ENCODE measurements around the gene DPEP1. TPM values are rescaled to one million over a fixed set of nuclear protein-coding genes. Genes with fewer than 3 reads are reported as not detected.

Gene DPEP1
- polyA plus RNA-seq, 1 donor (not counting 4 experiments of a cell fraction or from before 2014, with no cell fraction given) = 0.13 TPM

GRCh38 chr16:89613954-89614459 lies 565 bp downstream of the DPEP1 start:
- H3K79me2 ChIP-seq (ENCODE audit: control insufficient read depth, insufficient read depth, low read length) = no peaks in the 10 kb centered on the region
- no peak overlapping the region for H2AFZ ChIP-seq (ENCODE audit: control insufficient read depth, low read length)
- dilution Hi-C loops (cut with MboI; ENCODE audit: extremely low pct_ligation_motif_present, low sequenced_read_pairs) = no loop called here
- H3K27ac ChIP-seq (ENCODE audit: control insufficient read depth, insufficient read depth, low read length) = no peak overlapping the region
- no peaks in the 10 kb centered on the region for H3K9me3 ChIP-seq (ENCODE audit: control insufficient read depth, low read depth, low read length)
- no peak for DNase-seq (ENCODE audit: low read depth, low spot score)
- H3K9ac ChIP-seq (ENCODE audit: control insufficient read depth, extremely low read depth, insufficient read depth, low read length) = no peak overlapping the region
- no peaks in the 10 kb centered on the region for H3K36me3 ChIP-seq (ENCODE audit: control insufficient read depth in 2 of 2, extremely low read depth in 1 of 2, insufficient read depth in 2 of 2, low read length in 2 of 2)
- TF ChIP-seq, protein P1, sequence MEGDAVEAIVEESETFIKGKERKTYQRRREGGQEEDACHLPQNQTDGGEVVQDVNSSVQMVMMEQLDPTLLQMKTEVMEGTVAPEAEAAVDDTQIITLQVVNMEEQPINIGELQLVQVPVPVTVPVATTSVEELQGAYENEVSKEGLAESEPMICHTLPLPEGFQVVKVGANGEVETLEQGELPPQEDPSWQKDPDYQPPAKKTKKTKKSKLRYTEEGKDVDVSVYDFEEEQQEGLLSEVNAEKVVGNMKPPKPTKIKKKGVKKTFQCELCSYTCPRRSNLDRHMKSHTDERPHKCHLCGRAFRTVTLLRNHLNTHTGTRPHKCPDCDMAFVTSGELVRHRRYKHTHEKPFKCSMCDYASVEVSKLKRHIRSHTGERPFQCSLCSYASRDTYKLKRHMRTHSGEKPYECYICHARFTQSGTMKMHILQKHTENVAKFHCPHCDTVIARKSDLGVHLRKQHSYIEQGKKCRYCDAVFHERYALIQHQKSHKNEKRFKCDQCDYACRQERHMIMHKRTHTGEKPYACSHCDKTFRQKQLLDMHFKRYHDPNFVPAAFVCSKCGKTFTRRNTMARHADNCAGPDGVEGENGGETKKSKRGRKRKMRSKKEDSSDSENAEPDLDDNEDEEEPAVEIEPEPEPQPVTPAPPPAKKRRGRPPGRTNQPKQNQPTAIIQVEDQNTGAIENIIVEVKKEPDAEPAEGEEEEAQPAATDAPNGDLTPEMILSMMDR (optimal IDR thresholded peaks at IDR 0.05 in 1 of 3, IDR thresholded peaks at IDR 0.05 in 1 of 3, conservative IDR thresholded peaks at IDR 0.05 in 1 of 3; ENCODE audit: extremely low read depth in 1 of 3, insufficient read depth in 2 of 3, low read length in 3 of 3) = no peak
- no peak for TF ChIP-seq EZH2 (IDR thresholded peaks at IDR 0.05; ENCODE audit: low read length)
- H4K20me1 ChIP-seq (ENCODE audit: control insufficient read depth, extremely low read depth, insufficient read depth, low read length) = no peaks in the 10 kb centered on the region
- H3K27me3 ChIP-seq (ENCODE audit: control insufficient read depth, extremely low read depth, insufficient read depth, low read length) = peaks cover 5% of the 10 kb centered on the region
- no peak for FAIRE-seq
- no peak overlapping the region for H3K4me2 ChIP-seq (ENCODE audit: control insufficient read depth, extremely low read depth, insufficient read depth, low read depth, low read length)
- no peaks in the 10 kb centered on the region for H3K9me1 ChIP-seq (ENCODE audit: control insufficient read depth, extremely low read depth, insufficient read depth, low read length)
- H3K4me3 ChIP-seq (ENCODE audit: control insufficient read depth in 2 of 3, extremely low read depth in 1 of 3, insufficient read depth in 2 of 3, low read depth in 1 of 3, low read length in 3 of 3) = no peak overlapping the region
- peaks cover 6% of the 10 kb centered on the region for H3K4me1 ChIP-seq (ENCODE audit: control insufficient read depth, extremely low read depth, insufficient read depth, low read length)

DNA sequence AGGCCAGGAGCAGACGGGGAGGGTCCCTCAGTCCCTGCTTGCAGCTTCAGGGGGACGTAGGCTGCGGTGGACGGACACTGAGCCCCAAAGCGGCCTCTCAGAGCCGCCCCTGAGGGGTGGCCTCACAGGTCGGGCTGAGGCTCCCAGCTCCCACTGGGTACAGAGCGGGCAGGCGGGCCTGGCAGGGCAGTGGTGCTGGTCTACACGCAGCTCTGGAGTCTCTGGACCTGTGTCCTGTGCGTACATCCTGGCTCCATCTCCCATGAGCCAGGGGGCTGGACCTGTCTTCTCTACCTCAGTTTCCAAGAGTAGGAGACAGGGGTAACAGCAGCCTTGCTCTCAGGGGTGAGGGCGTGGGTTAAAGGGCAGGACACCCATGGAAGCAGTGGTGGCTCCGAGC lies 1.7 kb downstream of the DPEP1 start:
- FAIRE-seq = no peak
- DNase-seq (ENCODE audit: low read depth, low spot score) = no peak
- dilution Hi-C loops (cut with MboI; ENCODE audit: extremely low pct_ligation_motif_present, low sequenced_read_pairs) = no loop called here

More for the DNA sequence above, 1.7 kb downstream of the DPEP1 start:
- no peak overlapping the region for H3K9ac ChIP-seq (ENCODE audit: control insufficient read depth, extremely low read depth, insufficient read depth, low read length)
- TF ChIP-seq, protein P1 (optimal IDR thresholded peaks at IDR 0.05 in 1 of 3, IDR thresholded peaks at IDR 0.05 in 1 of 3, conservative IDR thresholded peaks at IDR 0.05 in 1 of 3; ENCODE audit: extremely low read depth in 1 of 3, insufficient read depth in 2 of 3, low read length in 3 of 3) = no peak
- no peak for TF ChIP-seq EZH2 (IDR thresholded peaks at IDR 0.05; ENCODE audit: low read length)
- H3K4me3 ChIP-seq (ENCODE audit: control insufficient read depth in 2 of 3, extremely low read depth in 1 of 3, insufficient read depth in 2 of 3, low read depth in 1 of 3, low read length in 3 of 3) = no peak overlapping the region
- H3K27me3 ChIP-seq (ENCODE audit: control insufficient read depth, extremely low read depth, insufficient read depth, low read length) = peaks cover 5% of the 10 kb centered on the region
- H3K27ac ChIP-seq (ENCODE audit: control insufficient read depth, insufficient read depth, low read length) = no peak overlapping the region
- H2AFZ ChIP-seq (ENCODE audit: control insufficient read depth, low read length) = no peak overlapping the region
- H3K79me2 ChIP-seq (ENCODE audit: control insufficient read depth, insufficient read depth, low read length) = no peaks in the 10 kb centered on the region
- no peaks in the 10 kb centered on the region for H3K9me3 ChIP-seq (ENCODE audit: control insufficient read depth, low read depth, low read length)
- H3K4me1 ChIP-seq (ENCODE audit: control insufficient read depth, extremely low read depth, insufficient read depth, low read length) = peaks cover 6% of the 10 kb centered on the region
- no peak overlapping the region for H3K4me2 ChIP-seq (ENCODE audit: control insufficient read depth, extremely low read depth, insufficient read depth, low read depth, low read length)
- no peaks in the 10 kb centered on the region for H4K20me1 ChIP-seq (ENCODE audit: control insufficient read depth, extremely low read depth, insufficient read depth, low read length)
- H3K9me1 ChIP-seq (ENCODE audit: control insufficient read depth, extremely low read depth, insufficient read depth, low read length) = no peaks in the 10 kb centered on the region
- H3K36me3 ChIP-seq (ENCODE audit: control insufficient read depth in 2 of 2, extremely low read depth in 1 of 2, insufficient read depth in 2 of 2, low read length in 2 of 2) = no peaks in the 10 kb centered on the region

Measured in keratinocyte (primary cell).